Measurements from ENCODE around the gene FMO3.

GRCh38 chr1:171081763-171082201 is 8.9 kb upstream of the FMO3 start:
- no peak for TF ChIP-seq RAD21 (IDR thresholded peaks at IDR 0.05; ENCODE audit: low read depth)
- no peak for TF ChIP-seq POLR2AphosphoS5 (IDR thresholded peaks at IDR 0.05; ENCODE audit: low read depth, low read length)
- TF ChIP-seq CTCF (IDR thresholded peaks at IDR 0.05 in 2 of 3, conservative IDR thresholded peaks at IDR 0.05 in 1 of 3; ENCODE audit: borderline replicate concordance in 1 of 3, insufficient read depth in 1 of 3, low read depth in 2 of 3, low read length in 2 of 3) = no peak
- TF ChIP-seq MAX (IDR thresholded peaks at IDR 0.05) = no peak
- TF ChIP-seq POLR2A (IDR thresholded peaks at IDR 0.05; ENCODE audit: borderline replicate concordance, extremely low read depth, insufficient read depth, insufficient read length) = no peak
- TF ChIP-seq REST (IDR thresholded peaks at IDR 0.05; ENCODE audit: low read depth) = no peak

Measured in HCT116 (cell line).